HG02642 (cell line): Measurements from ENCODE around the gene RGS12.
A peak's percentile ranks its signal among the peaks of the same experiment; 100 is the strongest.

Experiments used
- ATAC-seq: cut with Tn5 transposase; IDR thresholded peaks from one replicate; pipeline ENCODE4 v1.9.1; 2021; ENCODE audit warnings: mild to moderate bottlenecking; ENCODE audit not compliant: unreplicated experiment, poor library complexity

Gene RGS12

GRCh38 chr4:3276986-3277385, 15.8 kb upstream of the RGS12 start:
- ATAC-seq: no peak

- ATAC-seq: no peak
These were observed 12.4 kb upstream of the RGS12 start for GRCh38 chr4:3280466-3280865.

GRCh38 chr4:3283483-3283882, 9.3 kb upstream of the RGS12 start:
- no peak for ATAC-seq

- ATAC-seq: no peak
These were observed 8.9 kb upstream of the RGS12 start for GRCh38 chr4:3283916-3284315.

GRCh38 chr4:3284734-3285557, 7.9 kb upstream of the RGS12 start:
- no peak for ATAC-seq

GRCh38 chr4:3285558-3286334, 7.1 kb upstream of the RGS12 start:
- ATAC-seq: peak; percentile 82

- ATAC-seq: no peak
These were observed 6.3 kb upstream of the RGS12 start for GRCh38 chr4:3286335-3287175.

GRCh38 chr4:3287271-3287971, 5.4 kb upstream of the RGS12 start:
- ATAC-seq: no peak

GRCh38 chr4:3287972-3288570, 4.8 kb upstream of the RGS12 start:
- ATAC-seq: no peak

- no peak for ATAC-seq
These were observed 4.2 kb upstream of the RGS12 start for GRCh38 chr4:3288571-3289094.

- no peak for ATAC-seq
These were observed 2.3 kb upstream of the RGS12 start for GRCh38 chr4:3290476-3290875.

GRCh38 chr4:3290889-3291321, 1.9 kb upstream of the RGS12 start:
- ATAC-seq: no peak

GRCh38 chr4:3291411-3291968, 1.3 kb upstream of the RGS12 start:
- no peak for ATAC-seq

GRCh38 chr4:3291969-3292570, 751 bp upstream of the RGS12 start:
- peak; percentile 22 for ATAC-seq

- ATAC-seq: no peak
These were observed 875 bp downstream of the RGS12 start for GRCh38 chr4:3293401-3294391.

GRCh38 chr4:3294401-3295241, 1.8 kb downstream of the RGS12 start:
- no peak for ATAC-seq
